OCI-LY7 (cell line): Measurements from ENCODE around the gene COL4A4. TPM values are rescaled to one million over a fixed set of nuclear protein-coding genes. Genes with fewer than 3 reads are reported as not detected.

Experiments used
- BruUV-seq: library from RNA; stranded (reverse); fragments of 400-500 nt; replicated peaks from 2 replicates; lab custom pipeline; 2021; lab: Mats Ljungman, UMichigan
- CTCF ChIA-PET: fragments of 300-600 bp; sonication (Branson Sonifier 250); formaldehyde crosslinking; loops from one replicate; lab custom pipeline; 2022; ENCODE audit warnings: antibody characterized with exemption; ENCODE audit not compliant: unreplicated experiment; lab: Charles Lee
- POLR2A ChIA-PET: fragments of 300-600 bp; sonication (Branson Sonifier 250); formaldehyde crosslinking; loops from one replicate; lab custom pipeline; 2022; ENCODE audit warnings: antibody characterized with exemption; lab: Charles Lee
- DNase-seq: peaks from one replicate; pipeline ENCODE4 v3.0.0-alpha.2; 2015; ENCODE audit warnings: low spot score
- H2AFZ ChIP-seq: fragments of 200-600 bp; sonication (generic), shearing (Covaris generic); 2 replicates; pipeline ENCODE4 v1.6.1; 2014; ENCODE audit warnings: mild to moderate bottlenecking, antibody characterized with exemption, low read length, moderate library complexity
- H3K27ac ChIP-seq: fragments of 200-600 bp; sonication (generic); 2 replicates; pipeline ENCODE4 v1.5.1; 2014; ENCODE audit warnings: mixed run types, low read depth, mild to moderate bottlenecking, moderate library complexity, low read length, inconsistent platforms; ENCODE audit not compliant: poor library complexity, severe bottlenecking
- H3K36me3 ChIP-seq: fragments of 200-600 bp; sonication (generic); 2 replicates; pipeline ENCODE4 v1.6.1; 2014; ENCODE audit warnings: mild to moderate bottlenecking, antibody characterized with exemption, low read length, moderate library complexity, mixed read lengths; ENCODE audit not compliant: insufficient read depth
- H3K4me1 ChIP-seq: fragments of 200-600 bp; sonication (generic); 2 replicates; pipeline ENCODE4 v1.5.1; 2014; ENCODE audit warnings: mild to moderate bottlenecking, low read length; ENCODE audit not compliant: insufficient read depth, poor library complexity, severe bottlenecking
- H3K4me2 ChIP-seq: fragments of 200-600 bp; sonication (generic); 2 replicates; pipeline ENCODE4 v1.6.1; 2014; ENCODE audit warnings: mild to moderate bottlenecking, low read length
- H3K4me3 ChIP-seq: fragments of 200-600 bp; sonication (generic); 2 replicates; pipeline ENCODE4 v1.5.1; 2014; ENCODE audit warnings: mild to moderate bottlenecking, low read depth, low read length; ENCODE audit not compliant: poor library complexity, severe bottlenecking
- H3K79me2 ChIP-seq: fragments of 200-600 bp; sonication (generic); 2 replicates; pipeline ENCODE4 v1.6.1; 2016; ENCODE audit warnings: low read depth, mild to moderate bottlenecking, low read length, moderate library complexity, mixed read lengths; ENCODE audit not compliant: insufficient read depth
- H3K9me2 ChIP-seq: fragments of 200-600 bp; sonication (generic); 2 replicates; pipeline ENCODE4 v1.6.1; 2016; ENCODE audit warnings: mild to moderate bottlenecking, low read length, mixed read lengths; ENCODE audit not compliant: insufficient read depth
- H3K9me3 ChIP-seq: fragments of 200-600 bp; sonication (generic); 2 replicates; pipeline ENCODE4 v1.6.1; 2014; ENCODE audit warnings: mild to moderate bottlenecking, mixed run types, low read length, mixed read lengths
- H4K20me1 ChIP-seq: fragments of 200-600 bp; sonication (generic); 2 replicates; pipeline ENCODE4 v1.6.1; 2014; ENCODE audit warnings: mild to moderate bottlenecking, antibody characterized with exemption, low read length, moderate library complexity, mixed read lengths; ENCODE audit not compliant: insufficient read depth
- CTCF ChIP-seq: fragments of 200-600 bp; sonication (generic); conservative IDR thresholded peaks from 2 replicates; pipeline ENCODE4 v1.5.1; 2014; ENCODE audit warnings: mild to moderate bottlenecking, antibody characterized with exemption, low read length, moderate library complexity, mixed read lengths
- EZH2phosphoT487 ChIP-seq: fragments of 200-600 bp; sonication (generic); IDR thresholded peaks from 2 replicates; pipeline ENCODE4 v1.6.1; 2018; ENCODE audit warnings: low read depth, borderline replicate concordance, mild to moderate bottlenecking, mixed run types, antibody characterized with exemption, low read length, moderate library complexity, mixed read lengths
- intact Hi-C: fragments of 100-400 bp; cut with micrococcal nuclease; formaldehyde crosslinking; loops from one replicate; pipeline ENCODE4 v1.10.0; 2022; ENCODE audit not compliant: unreplicated experiment
- total RNA-seq, 2 experiments: library from RNA; depleted of rRNA in 1 of 2; stranded (reverse); fragments of >200 nt in 1 of 2; shearing (Covaris generic) in 1 of 2; gene quantifications; 2 replicates each; pipeline ENCODE4 v1.2.3, GENCODE V29; 2014 to 2022

Gene COL4A4
- total RNA-seq, 2 experiments from 2014 or later = 0.16 to 7.0 TPM

DNA sequence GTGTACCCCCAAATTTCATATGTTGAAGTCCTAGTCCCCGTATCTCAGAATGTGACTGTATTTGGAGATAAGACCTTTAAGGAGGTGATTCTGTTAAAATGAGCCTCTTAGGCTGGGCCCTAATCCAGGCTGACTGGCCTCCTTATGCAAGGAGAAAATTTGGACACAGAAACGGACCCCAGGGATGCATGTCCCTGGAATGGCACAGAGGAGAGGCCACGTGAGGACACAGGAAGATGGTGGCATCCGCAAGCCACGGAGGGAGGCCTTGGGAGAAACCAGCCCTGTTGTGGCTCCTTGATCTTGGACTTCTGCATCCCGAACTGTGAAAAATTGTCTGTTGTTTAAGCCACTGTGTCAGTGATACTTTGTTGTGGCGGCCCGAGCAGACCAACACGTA lies 150.7 kb downstream of the COL4A4 start:
- Histone ChIP-seq H4K20me1 (no peaks in the 10 kb centered on the region), H3K4me1 (no peaks in the 10 kb centered on the region), H3K4me2 (no peak overlapping the region), H3K9me2 (no peaks in the 10 kb centered on the region), H3K4me3 (no peak overlapping the region), H3K9me3 (no peaks in the 10 kb centered on the region), H3K79me2 (no peaks in the 10 kb centered on the region), H2AFZ (no peak overlapping the region), H3K27ac (no peak overlapping the region), H3K36me3 (no peaks in the 10 kb centered on the region)
- ChIA-PET POLR2A (no interaction called here), CTCF (no interaction called here)
- no peak for TF ChIP-seq CTCF
- TF ChIP-seq EZH2phosphoT487 = no peak
- no TSS peak for BruUV-seq
- DNase-seq = no peak
- intact Hi-C loops = no loop called here

DNA sequence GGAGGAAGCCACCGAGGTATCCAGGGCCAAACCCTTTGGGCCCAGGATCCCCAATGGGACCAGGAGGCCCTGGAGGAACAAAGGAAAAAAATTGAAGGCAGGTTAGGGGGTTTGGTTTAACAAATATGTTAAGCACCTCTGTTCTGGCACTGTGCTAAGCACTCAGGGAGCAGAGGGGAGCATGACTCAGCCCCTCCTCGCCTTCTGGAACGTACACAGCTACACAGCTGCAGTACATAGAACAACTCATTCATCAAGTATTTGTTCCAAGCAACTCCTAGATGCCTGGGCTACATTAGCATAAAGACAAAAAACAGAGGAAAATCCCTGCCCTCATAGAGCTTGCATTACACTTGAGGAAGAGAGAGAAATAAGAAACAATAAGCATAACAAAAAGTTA lies 153.6 kb downstream of the COL4A4 start:
- no TSS peak for BruUV-seq
- Histone ChIP-seq H3K79me2 (no peaks in the 10 kb centered on the region), H3K4me1 (no peaks in the 10 kb centered on the region), H3K27ac (no peak overlapping the region), H3K4me3 (no peak overlapping the region), H3K36me3 (no peaks in the 10 kb centered on the region), H2AFZ (no peak overlapping the region), H3K9me2 (no peaks in the 10 kb centered on the region), H3K9me3 (no peaks in the 10 kb centered on the region), H4K20me1 (no peaks in the 10 kb centered on the region), H3K4me2 (no peak overlapping the region)
- ChIA-PET CTCF (no interaction called here), POLR2A (interaction anchor here (0.6 to 0.7 kb wide), 2 partner anchors 126 to 963 kb away, joined by 3 to 5 read pairs; no protein-coding TSS in a partner anchor)
- DNase-seq = no peak
- TF ChIP-seq CTCF = no peak
- no peak for TF ChIP-seq EZH2phosphoT487
- intact Hi-C loops = no loop called here

- BruUV-seq = no TSS peak
- Histone ChIP-seq H3K36me3 (no peaks in the 10 kb centered on the region), H3K4me3 (no peak overlapping the region), H3K9me3 (no peaks in the 10 kb centered on the region), H4K20me1 (no peaks in the 10 kb centered on the region), H3K27ac (no peak overlapping the region), H3K4me2 (no peak overlapping the region), H3K4me1 (no peaks in the 10 kb centered on the region), H3K9me2 (no peaks in the 10 kb centered on the region), H3K79me2 (no peaks in the 10 kb centered on the region), H2AFZ (no peak overlapping the region)
- intact Hi-C loops = no loop called here
- ChIA-PET POLR2A (no interaction called here), CTCF (no interaction called here)
- DNase-seq = no peak
- TF ChIP-seq EZH2phosphoT487 (no peak), CTCF (no peak)
Measured at GRCh38 chr2:227007940-227008339, 156.1 kb downstream of the COL4A4 start.
